Activated CD8-positive, alpha-beta memory T cell treated with anti-CD3 and anti-CD28 coated beads for 36 hours (primary cell): Measurements from ENCODE around the gene LRRC34. TPM values are rescaled to one million over a fixed set of nuclear protein-coding genes. Genes with fewer than 3 reads are reported as not detected.

ENCODE experiments used
- total RNA-seq, 2 experiments: library from RNA; stranded (reverse); gene quantifications; one replicate each; pipeline ENCODE4 v1.2.3, GENCODE V29; 2021

LRRC34 gene
- total RNA-seq, 2 experiments from 2014 or later, result 3.5 to 4.2 TPM

Other genes with a start within 250 kb of the LRRC34 start
- not detected for gene MECOM, start 149.2 kb downstream of the LRRC34 start, total RNA-seq
- 10 to 100 TPM; 12.9 to 16.1 TPM for gene TERC, start 47.8 kb downstream of the LRRC34 start, total RNA-seq
- gene ACTRT3, start 43.3 kb downstream of the LRRC34 start, total RNA-seq, result 1 to 10 TPM; 2.5 to 3.0 TPM
- 10 to 100 TPM; 17.4 to 18.2 TPM for gene MYNN, start 39.5 kb downstream of the LRRC34 start, total RNA-seq
- under 1 TPM; 0.17 to 0.25 TPM for gene LRRIQ4, start within 50 bp of the LRRC34 start, total RNA-seq
- not detected for gene LRRC31, start 57.0 kb upstream of the LRRC34 start, total RNA-seq
- gene SAMD7, start 98.7 kb upstream of the LRRC34 start, total RNA-seq, result not detected
- gene SEC62, start 153.9 kb upstream of the LRRC34 start, total RNA-seq, result 10 to 100 TPM; 57.3 to 61.7 TPM
- 1 to 10 TPM; 3.7 to 4.2 TPM for gene GPR160, start 225.1 kb upstream of the LRRC34 start, total RNA-seq